Measurements from ENCODE around the gene ANKRD13A.

GRCh38 chr12:110080410-110080809 is 81.2 kb downstream of the ANKRD13A start:
- TF ChIP-seq POLR2A (IDR thresholded peaks at IDR 0.05; ENCODE audit: control extremely low read depth in 1 of 2, low read depth in 2 of 2, low read length in 2 of 2) (no peak), GABPA (IDR thresholded peaks at IDR 0.05; ENCODE audit: borderline replicate concordance, insufficient read depth, low read length) (no peak), RBBP5 (IDR thresholded peaks at IDR 0.05; ENCODE audit: borderline replicate concordance, low read depth, low read length) (no peak), CHD1 (IDR thresholded peaks at IDR 0.05; ENCODE audit: low read depth, low read length) (no peak), CTCF (IDR thresholded peaks at IDR 0.05; ENCODE audit: control extremely low read depth in 1 of 3, insufficient read depth in 1 of 3, low read depth in 1 of 3, low read length in 3 of 3) (no peak), POLR2AphosphoS5 (IDR thresholded peaks at IDR 0.05; ENCODE audit: low read depth, low read length) (no peak), RAD21 (IDR thresholded peaks at IDR 0.05 in 1 of 2, conservative IDR thresholded peaks at IDR 0.05 in 1 of 2; ENCODE audit: low read depth in 2 of 2, low read length in 2 of 2) (no peak)

All from H1 (cell line).